Measurements from ENCODE around the gene PRPS1L1. TPM values are rescaled to one million over a fixed set of nuclear protein-coding genes. Genes with fewer than 3 reads are reported as not detected.

PRPS1L1 gene
- total and polyA plus RNA-seq, 2 experiments from 2014 or later = not detected

- Histone ChIP-seq H3K4me3 (no peak overlapping the region), H3K4me1 (ENCODE audit: low read depth) (no peaks in the 10 kb centered on the region), H3K27me3 (no peaks in the 10 kb centered on the region), H3K9me3 (ENCODE audit: low read depth) (no peaks in the 10 kb centered on the region), H3K36me3 (no peaks in the 10 kb centered on the region), H3K27ac (no peak overlapping the region)
- TF ChIP-seq CTCF (IDR thresholded peaks at IDR 0.05; ENCODE audit: low read depth, low read length) = no peak
- DNase-seq (ENCODE audit: low read depth in 1 of 2, low spot score in 1 of 2) = peak in 1 of 2 donors; percentile 69
These were observed 13.7 kb downstream of the PRPS1L1 start for GRCh38 chr7:18013936-18014335.

GRCh38 chr7:18004372-18004771 lies 23.3 kb downstream of the PRPS1L1 start:
- TF ChIP-seq CTCF (IDR thresholded peaks at IDR 0.05; ENCODE audit: low read depth, low read length) = no peak
- H3K36me3 ChIP-seq = no peaks in the 10 kb centered on the region
- DNase-seq (ENCODE audit: low read depth in 1 of 2, low spot score in 1 of 2) = peak in 1 of 2 donors; percentile 6
- H3K27me3 ChIP-seq = no peaks in the 10 kb centered on the region
- no peak overlapping the region for H3K4me3 ChIP-seq
- no peaks in the 10 kb centered on the region for H3K9me3 ChIP-seq (ENCODE audit: low read depth)
- peaks cover 13% of the 10 kb centered on the region for H3K4me1 ChIP-seq (ENCODE audit: low read depth)
- H3K27ac ChIP-seq = no peak overlapping the region

- no peak for DNase-seq (ENCODE audit: low read depth in 1 of 2, low spot score in 1 of 2)
- Histone ChIP-seq H3K27me3 (no peaks in the 10 kb centered on the region), H3K36me3 (no peaks in the 10 kb centered on the region), H3K4me1 (ENCODE audit: low read depth) (peaks cover 13% of the 10 kb centered on the region), H3K27ac (no peak overlapping the region), H3K4me3 (no peak overlapping the region), H3K9me3 (ENCODE audit: low read depth) (peaks cover 1% of the 10 kb centered on the region)
- no peak for TF ChIP-seq CTCF (IDR thresholded peaks at IDR 0.05; ENCODE audit: low read depth, low read length)
These were observed 24.2 kb downstream of the PRPS1L1 start for GRCh38 chr7:18003286-18003994.

GRCh38 chr7:17998692-17999091 lies 29.0 kb downstream of the PRPS1L1 start:
- peaks cover 2% of the 10 kb centered on the region for H3K9me3 ChIP-seq (ENCODE audit: low read depth)
- H3K27ac ChIP-seq = no peak overlapping the region
- H3K36me3 ChIP-seq = no peaks in the 10 kb centered on the region
- H3K4me3 ChIP-seq = no peak overlapping the region
- peaks cover 22% of the 10 kb centered on the region for H3K4me1 ChIP-seq (ENCODE audit: low read depth)
- DNase-seq (ENCODE audit: low read depth in 1 of 2, low spot score in 1 of 2) = no peak
- TF ChIP-seq CTCF (IDR thresholded peaks at IDR 0.05; ENCODE audit: low read depth, low read length) = no peak
- H3K27me3 ChIP-seq = no peaks in the 10 kb centered on the region

GRCh38 chr7:17996442-17997223 lies 31.0 kb downstream of the PRPS1L1 start:
- DNase-seq (ENCODE audit: low read depth in 1 of 2, low spot score in 1 of 2) = no peak
- Histone ChIP-seq H3K27ac (peak overlapping the region; percentile 2), H3K4me1 (ENCODE audit: low read depth) (peaks cover 20% of the 10 kb centered on the region), H3K27me3 (no peaks in the 10 kb centered on the region), H3K4me3 (no peak overlapping the region), H3K36me3 (no peaks in the 10 kb centered on the region), H3K9me3 (ENCODE audit: low read depth) (peaks cover 2% of the 10 kb centered on the region)
- TF ChIP-seq CTCF (IDR thresholded peaks at IDR 0.05; ENCODE audit: low read depth, low read length) = no peak
